ENCODE measurements around the gene RNF183. TPM values are rescaled to one million over a fixed set of nuclear protein-coding genes. Genes with fewer than 3 reads are reported as not detected.
A peak's percentile ranks its signal among the peaks of the same experiment; 100 is the strongest.

Gene RNF183
- total RNA-seq = under 1 TPM; 0.37 to 0.64 TPM

GRCh38 chr9:113302792-113303418 lies at the start of gene RNF183:
Gene RNF183 (minus strand): TSS chr9:113303376. CDS start chr9:113298184, 5,192 bp downstream.
- ChIA-PET POLR2A (no interaction called here), CTCF (no interaction called here)
- intact Hi-C loops (cut with DNase I, micrococcal nuclease) = no loop called here
- no peak within 1 kb of the TSS for H3K27ac Mint-ChIP-seq
- ATAC-seq (no peak), DNase-seq (no peak)
- no peaks in the 10 kb centered on the region for H3K4me1 Mint-ChIP-seq
- H3K27me3 Mint-ChIP-seq = peaks cover 2% of the 10 kb centered on the region
- H3K36me3 Mint-ChIP-seq (ENCODE audit: low read depth) = no peaks in the 10 kb centered on the region
- no peaks in the 10 kb centered on the region for H3K9me3 Mint-ChIP-seq (ENCODE audit: low read depth)
- no peak within 1 kb of the TSS for H3K4me3 Mint-ChIP-seq

GRCh38 chr9:113352411-113352810 lies 49.2 kb upstream of the RNF183 start:
- H3K36me3 Mint-ChIP-seq (ENCODE audit: low read depth) = no peaks in the 10 kb centered on the region
- H3K27ac Mint-ChIP-seq = peak overlapping the region; percentile 8
- CTCF ChIA-PET = interaction anchor here (0.6 to 1.4 kb wide), 4 partner anchors 15 to 251 kb away, joined by 3 to 4 read pairs (median 4); partner anchors contain the start of gene HDHD3
- ATAC-seq (no peak), DNase-seq (no peak)
- POLR2A ChIA-PET = interaction anchor here (0.6 kb wide), 1 partner anchor 226 kb away, joined by 3 read pairs; no protein-coding TSS in a partner anchor
- intact Hi-C loops (cut with DNase I, micrococcal nuclease) = no loop called here
- H3K4me3 Mint-ChIP-seq = no peak overlapping the region
- no peaks in the 10 kb centered on the region for H3K9me3 Mint-ChIP-seq (ENCODE audit: low read depth)
- peaks cover 33% of the 10 kb centered on the region for H3K4me1 Mint-ChIP-seq
- H3K27me3 Mint-ChIP-seq = peaks cover 44% of the 10 kb centered on the region

GRCh38 chr9:113352006-113352405 lies 48.8 kb upstream of the RNF183 start:
- intact Hi-C loops (cut with DNase I, micrococcal nuclease) = no loop called here
- H3K4me1 Mint-ChIP-seq = peaks cover 33% of the 10 kb centered on the region
- DNase-seq (no peak), ATAC-seq (no peak)
- H3K27ac Mint-ChIP-seq = no peak overlapping the region
- H3K9me3 Mint-ChIP-seq (ENCODE audit: low read depth) = no peaks in the 10 kb centered on the region
- H3K27me3 Mint-ChIP-seq = peaks cover 44% of the 10 kb centered on the region
- no peak overlapping the region for H3K4me3 Mint-ChIP-seq
- CTCF ChIA-PET = interaction anchor here (0.6 to 1.4 kb wide), 6 partner anchors 15 to 1647 kb away, joined by 3 to 4 read pairs (median 3); partner anchors contain the start of gene HDHD3
- POLR2A ChIA-PET = interaction anchor here (0.6 to 0.8 kb wide), 2 partner anchors 12 to 18 kb away, joined by 3 read pairs; partner anchors contain the start of gene WDR31
- no peaks in the 10 kb centered on the region for H3K36me3 Mint-ChIP-seq (ENCODE audit: low read depth)

GRCh38 chr9:113350937-113351336 lies 47.8 kb upstream of the RNF183 start:
- Mint-ChIP-seq H3K4me3 (peak overlapping the region; percentile 75), H3K9me3 (ENCODE audit: low read depth) (no peaks in the 10 kb centered on the region), H3K36me3 (ENCODE audit: low read depth) (no peaks in the 10 kb centered on the region), H3K27ac (peak overlapping the region; percentile 71), H3K4me1 (peaks cover 36% of the 10 kb centered on the region), H3K27me3 (peaks cover 37% of the 10 kb centered on the region)
- ChIA-PET CTCF (interaction anchor here (0.6 to 2.8 kb wide), 10 partner anchors 11 to 766 kb away, joined by 3 to 11 read pairs (median 4); partner anchors contain the start of genes HDHD3 and WDR31), POLR2A (interaction anchor here (0.6 to 1.9 kb wide), 5 partner anchors 10 to 481 kb away, joined by 3 to 6 read pairs (median 4); partner anchors contain the start of genes C9orf43, POLE3 and WDR31)
- peak; percentile 47 for ATAC-seq
- intact Hi-C loops (cut with DNase I, micrococcal nuclease) = loop anchor here (1.0 to 2.0 kb wide), 4 partner anchors 10 to 60 kb away; partner anchors contain the start of genes ALAD (in 1 of the 2), C9orf43 (in 1 of the 2), POLE3 (in 1 of the 2) and WDR31 (in 1 of the 2)
- DNase-seq = peak; percentile 67

- ChIA-PET CTCF (interaction anchor here (0.5 to 2.8 kb wide), 10 partner anchors 10 to 766 kb away, joined by 3 to 11 read pairs (median 4); partner anchors contain the start of gene WDR31), POLR2A (interaction anchor here (0.7 to 1.9 kb wide), 4 partner anchors 10 to 60 kb away, joined by 3 to 6 read pairs (median 4); partner anchors contain the start of genes C9orf43, POLE3 and WDR31)
- Mint-ChIP-seq H3K36me3 (ENCODE audit: low read depth) (no peaks in the 10 kb centered on the region), H3K4me3 (peak overlapping the region; percentile 75), H3K27me3 (peaks cover 37% of the 10 kb centered on the region), H3K9me3 (ENCODE audit: low read depth) (no peaks in the 10 kb centered on the region), H3K4me1 (peaks cover 44% of the 10 kb centered on the region), H3K27ac (peak overlapping the region; percentile 71)
- ATAC-seq (peak; percentile 20), DNase-seq (peak; percentile 37)
- intact Hi-C loops (cut with DNase I, micrococcal nuclease) = loop anchor here (1.0 to 2.0 kb wide), 3 partner anchors 10 to 61 kb away; partner anchors contain the start of genes ALAD (in 1 of the 2), C9orf43 (in 1 of the 2), POLE3 (in 1 of the 2) and WDR31 (in 1 of the 2)
These were observed 47.0 kb upstream of the RNF183 start for GRCh38 chr9:113350107-113350661.

GRCh38 chr9:113349445-113350094 lies 46.4 kb upstream of the RNF183 start, which contains the start of gene BSPRY:
Gene BSPRY (plus strand): TSS chr9:113349541. CDS start chr9:113349580, 39 bp downstream.
- Mint-ChIP-seq H3K36me3 (ENCODE audit: low read depth) (no peaks in the 10 kb centered on the region), H3K4me3 (peak within 1 kb of the TSS; percentile 75), H3K9me3 (ENCODE audit: low read depth) (no peaks in the 10 kb centered on the region), H3K27me3 (peaks cover 37% of the 10 kb centered on the region), H3K4me1 (peaks cover 48% of the 10 kb centered on the region), H3K27ac (peak within 1 kb of the TSS; percentile 71)
- POLR2A ChIA-PET = interaction anchor here (1.2 to 1.3 kb wide), 2 partner anchors 9 to 61 kb away, joined by 3 to 5 read pairs; partner anchors contain the start of genes C9orf43, POLE3 and WDR31
- intact Hi-C loops (cut with DNase I, micrococcal nuclease) = loop anchor here (1.0 to 10.0 kb wide), 7 partner anchors 9 to 295 kb away; partner anchors contain the start of genes WDR31 (in 2 of the 2), ALAD (in 1 of the 2), C9orf43 (in 1 of the 2) and CDC26 (in 1 of the 2)
- CTCF ChIA-PET = interaction anchor here (0.9 to 2.8 kb wide), 6 partner anchors 10 to 80 kb away, joined by 3 to 11 read pairs (median 4); partner anchors contain the start of gene WDR31
- peak; percentile 48 for DNase-seq
- peak; percentile 42 for ATAC-seq

GRCh38 chr9:113349066-113349444 lies 45.9 kb upstream of the RNF183 start:
- Mint-ChIP-seq H3K36me3 (ENCODE audit: low read depth) (no peaks in the 10 kb centered on the region), H3K27me3 (peaks cover 37% of the 10 kb centered on the region), H3K4me3 (peak overlapping the region; percentile 66), H3K4me1 (peaks cover 48% of the 10 kb centered on the region), H3K27ac (no peak overlapping the region), H3K9me3 (ENCODE audit: low read depth) (no peaks in the 10 kb centered on the region)
- intact Hi-C loops (cut with DNase I, micrococcal nuclease) = loop anchor here in 1 of 2 experiments (1.0 to 10.0 kb wide), 5 partner anchors 9 to 294 kb away; partner anchors contain the start of genes CDC26, PRPF4, SLC31A2 and WDR31
- ChIA-PET CTCF (interaction anchor here (0.9 to 2.8 kb wide), 4 partner anchors 9 to 79 kb away, joined by 3 to 11 read pairs (median 4); partner anchors contain the start of gene WDR31), POLR2A (interaction anchor here (1.3 kb wide), 1 partner anchor 9 kb away, joined by 5 read pairs; the partner anchor contains the start of gene WDR31)
- no peak for ATAC-seq
- no peak for DNase-seq

GRCh38 chr9:113348437-113348836 lies 45.3 kb upstream of the RNF183 start:
- Mint-ChIP-seq H3K27ac (no peak overlapping the region), H3K4me3 (no peak overlapping the region), H3K27me3 (peaks cover 34% of the 10 kb centered on the region), H3K4me1 (peaks cover 48% of the 10 kb centered on the region), H3K36me3 (ENCODE audit: low read depth) (no peaks in the 10 kb centered on the region), H3K9me3 (ENCODE audit: low read depth) (no peaks in the 10 kb centered on the region)
- ChIA-PET CTCF (interaction anchor here (0.6 to 2.8 kb wide), 7 partner anchors 9 to 310 kb away, joined by 3 to 11 read pairs (median 3); partner anchors contain the start of genes CDC26, PRPF4 and WDR31), POLR2A (no interaction called here)
- no peak for ATAC-seq
- intact Hi-C loops (cut with DNase I, micrococcal nuclease) = loop anchor here in 1 of 2 experiments (2.0 to 10.0 kb wide), 3 partner anchors 74 to 294 kb away; partner anchors contain the start of genes CDC26, PRPF4, SLC31A2 and ZFP37
- no peak for DNase-seq

- H3K9me3 Mint-ChIP-seq (ENCODE audit: low read depth) = no peaks in the 10 kb centered on the region
- no peak overlapping the region for H3K4me3 Mint-ChIP-seq
- peaks cover 44% of the 10 kb centered on the region for H3K4me1 Mint-ChIP-seq
- ChIA-PET POLR2A (no interaction called here), CTCF (interaction anchor here (1.2 to 2.1 kb wide), 2 partner anchors 65 to 69 kb away, joined by 4 to 8 read pairs; partner anchors contain the start of genes C9orf43 and POLE3)
- intact Hi-C loops (cut with DNase I, micrococcal nuclease) = loop anchor here in 1 of 2 experiments (5.0 to 10.0 kb wide), 2 partner anchors 193 to 291 kb away; partner anchors contain the start of genes SLC31A2 and ZFP37
- peaks cover 14% of the 10 kb centered on the region for H3K27me3 Mint-ChIP-seq
- no peak overlapping the region for H3K27ac Mint-ChIP-seq
- no peaks in the 10 kb centered on the region for H3K36me3 Mint-ChIP-seq (ENCODE audit: low read depth)
- no peak for DNase-seq
- peak; percentile 8 for ATAC-seq
These were observed 42.5 kb upstream of the RNF183 start for GRCh38 chr9:113345671-113346070.

GRCh38 chr9:113345190-113345589 lies 42.0 kb upstream of the RNF183 start:
- Mint-ChIP-seq H3K4me1 (peaks cover 44% of the 10 kb centered on the region), H3K27me3 (peaks cover 10% of the 10 kb centered on the region), H3K27ac (peak overlapping the region; percentile 1), H3K36me3 (ENCODE audit: low read depth) (no peaks in the 10 kb centered on the region), H3K4me3 (no peak overlapping the region), H3K9me3 (ENCODE audit: low read depth) (no peaks in the 10 kb centered on the region)
- no peak for ATAC-seq
- intact Hi-C loops (cut with DNase I, micrococcal nuclease) = loop anchor here in 1 of 2 experiments (5.0 to 10.0 kb wide), 2 partner anchors 193 to 290 kb away; partner anchors contain the start of genes SLC31A2 and ZFP37
- ChIA-PET POLR2A (no interaction called here), CTCF (interaction anchor here (0.6 to 2.1 kb wide), 3 partner anchors 24 to 68 kb away, joined by 3 to 8 read pairs (median 4); partner anchors contain the start of genes C9orf43 and POLE3)
- no peak for DNase-seq
